ENCODE measurements around the gene SFXN5. TPM values are rescaled to one million over a fixed set of nuclear protein-coding genes. Genes with fewer than 3 reads are reported as not detected.

Gene SFXN5
- total RNA-seq, 1 donor from 2014 or later = 14.9 TPM

DNA sequence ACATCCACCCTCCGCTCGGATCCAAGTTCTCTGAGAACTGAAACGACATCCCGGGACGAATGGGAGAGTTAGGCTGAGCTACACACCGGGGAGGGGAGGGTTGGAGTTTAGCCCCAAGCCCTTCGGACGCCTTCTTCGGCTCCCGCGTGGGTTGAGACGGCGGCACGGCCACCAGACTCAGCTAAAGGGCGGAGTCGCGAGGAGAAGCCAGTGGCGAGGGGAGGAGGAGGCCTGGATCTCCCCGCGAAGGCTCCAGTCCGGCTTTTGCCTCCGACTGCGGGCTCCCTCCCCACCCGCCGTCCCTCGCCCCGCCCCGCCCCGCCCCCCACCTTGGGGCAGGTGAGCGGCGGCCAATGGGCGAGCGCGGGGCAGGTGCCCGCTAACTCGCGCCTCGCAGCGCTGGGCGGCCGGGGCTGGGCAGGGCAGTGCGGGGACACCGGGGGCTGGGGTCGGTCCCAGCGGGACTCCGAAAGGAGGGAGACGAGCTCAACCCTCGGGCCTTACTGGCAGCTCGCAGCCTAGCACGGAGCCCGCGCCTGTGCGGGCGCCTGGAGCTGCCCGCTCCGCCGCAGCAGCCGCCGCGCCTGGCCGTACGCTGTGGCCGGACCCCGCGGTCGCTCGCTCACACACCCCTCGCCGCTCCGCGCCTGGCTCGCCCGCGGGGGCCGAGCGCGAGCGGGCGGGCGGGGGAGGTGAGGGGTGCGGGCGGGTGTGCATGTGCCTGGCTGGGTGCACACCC, 154.2 kb downstream of the SFXN5 start, which contains the start of gene EMX1:
TSS of gene EMX1 (plus strand) at position 382 of the 739 bp plus-strand sequence. CDS start at position 716, 334 bp downstream.
- no peaks in the 10 kb centered on the region for H3K36me3 ChIP-seq (ENCODE audit: insufficient read depth, low read length)
- Mint-ChIP-seq H3K27me3 (ENCODE audit: low read depth, unreplicated experiment) (peaks cover 72% of the 10 kb centered on the region), H3K27ac (ENCODE audit: unreplicated experiment) (no peak within 1 kb of the TSS), H3K9me3 (ENCODE audit: unreplicated experiment) (peaks cover 9% of the 10 kb centered on the region), H3K36me3 (ENCODE audit: low read depth, unreplicated experiment) (no peaks in the 10 kb centered on the region), H3K4me3 (ENCODE audit: unreplicated experiment) (peak within 1 kb of the TSS; percentile 34), H3K4me1 (ENCODE audit: low read depth, unreplicated experiment) (no peaks in the 10 kb centered on the region)
- no peak within 1 kb of the TSS for H3K9ac ChIP-seq (ENCODE audit: low read length)
- peak within 1 kb of the TSS; percentile 30 for H2AFZ ChIP-seq (ENCODE audit: low read depth, low read length)
- FAIRE-seq (no peak), DNase-seq (ENCODE audit: low read depth) (no peak)
- H3K9me3 ChIP-seq (ENCODE audit: insufficient read depth, low read depth, low read length) = no peaks in the 10 kb centered on the region
- no peaks in the 10 kb centered on the region for H3K79me2 ChIP-seq (ENCODE audit: insufficient read depth, low read length)
- H4K20me1 ChIP-seq (ENCODE audit: insufficient read depth, low read length) = peaks cover 38% of the 10 kb centered on the region
- peaks cover 9% of the 10 kb centered on the region for H3K4me1 ChIP-seq (ENCODE audit: insufficient read depth, low read length)
- peaks cover 94% of the 10 kb centered on the region for H3K27me3 ChIP-seq (ENCODE audit: insufficient read depth, low read length)
- H3K4me2 ChIP-seq (ENCODE audit: low read length) = peak within 1 kb of the TSS; percentile 70
- TF ChIP-seq, protein P1, sequence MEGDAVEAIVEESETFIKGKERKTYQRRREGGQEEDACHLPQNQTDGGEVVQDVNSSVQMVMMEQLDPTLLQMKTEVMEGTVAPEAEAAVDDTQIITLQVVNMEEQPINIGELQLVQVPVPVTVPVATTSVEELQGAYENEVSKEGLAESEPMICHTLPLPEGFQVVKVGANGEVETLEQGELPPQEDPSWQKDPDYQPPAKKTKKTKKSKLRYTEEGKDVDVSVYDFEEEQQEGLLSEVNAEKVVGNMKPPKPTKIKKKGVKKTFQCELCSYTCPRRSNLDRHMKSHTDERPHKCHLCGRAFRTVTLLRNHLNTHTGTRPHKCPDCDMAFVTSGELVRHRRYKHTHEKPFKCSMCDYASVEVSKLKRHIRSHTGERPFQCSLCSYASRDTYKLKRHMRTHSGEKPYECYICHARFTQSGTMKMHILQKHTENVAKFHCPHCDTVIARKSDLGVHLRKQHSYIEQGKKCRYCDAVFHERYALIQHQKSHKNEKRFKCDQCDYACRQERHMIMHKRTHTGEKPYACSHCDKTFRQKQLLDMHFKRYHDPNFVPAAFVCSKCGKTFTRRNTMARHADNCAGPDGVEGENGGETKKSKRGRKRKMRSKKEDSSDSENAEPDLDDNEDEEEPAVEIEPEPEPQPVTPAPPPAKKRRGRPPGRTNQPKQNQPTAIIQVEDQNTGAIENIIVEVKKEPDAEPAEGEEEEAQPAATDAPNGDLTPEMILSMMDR (IDR thresholded peaks at IDR 0.05; ENCODE audit: insufficient read depth, low read depth, low read length) = no peak
- TF ChIP-seq EZH2 (IDR thresholded peaks at IDR 0.05; ENCODE audit: insufficient read depth, low read length) = no peak
- H3K27ac ChIP-seq (ENCODE audit: low read depth, low read length) = no peak within 1 kb of the TSS
- no peak within 1 kb of the TSS for H3K4me3 ChIP-seq (ENCODE audit: insufficient read depth, low read depth, low read length)

GRCh38 chr2:72916743-72917137, 154.8 kb downstream of the SFXN5 start:
- H3K4me1 Mint-ChIP-seq (ENCODE audit: low read depth, unreplicated experiment) = no peaks in the 10 kb centered on the region
- H3K27ac Mint-ChIP-seq (ENCODE audit: unreplicated experiment) = no peak overlapping the region
- Histone ChIP-seq H3K4me2 (ENCODE audit: low read length) (peak overlapping the region; percentile 70), H3K4me1 (ENCODE audit: insufficient read depth, low read length) (peaks cover 9% of the 10 kb centered on the region), H3K36me3 (ENCODE audit: insufficient read depth, low read length) (no peaks in the 10 kb centered on the region), H2AFZ (ENCODE audit: low read depth, low read length) (peak overlapping the region; percentile 30), H3K9me3 (ENCODE audit: insufficient read depth, low read depth, low read length) (no peaks in the 10 kb centered on the region), H3K27me3 (ENCODE audit: insufficient read depth, low read length) (peaks cover 94% of the 10 kb centered on the region), H3K9ac (ENCODE audit: low read length) (no peak overlapping the region), H3K4me3 (ENCODE audit: insufficient read depth, low read depth, low read length) (no peak overlapping the region), H4K20me1 (ENCODE audit: insufficient read depth, low read length) (peaks cover 38% of the 10 kb centered on the region), H3K27ac (ENCODE audit: low read depth, low read length) (no peak overlapping the region), H3K79me2 (ENCODE audit: insufficient read depth, low read length) (no peaks in the 10 kb centered on the region)
- peaks cover 9% of the 10 kb centered on the region for H3K9me3 Mint-ChIP-seq (ENCODE audit: unreplicated experiment)
- no peak for FAIRE-seq
- TF ChIP-seq, protein P1 (IDR thresholded peaks at IDR 0.05; ENCODE audit: insufficient read depth, low read depth, low read length) = no peak
- TF ChIP-seq EZH2 (IDR thresholded peaks at IDR 0.05; ENCODE audit: insufficient read depth, low read length) = peak; percentile 86
- H3K27me3 Mint-ChIP-seq (ENCODE audit: low read depth, unreplicated experiment) = peaks cover 72% of the 10 kb centered on the region
- H3K36me3 Mint-ChIP-seq (ENCODE audit: low read depth, unreplicated experiment) = no peaks in the 10 kb centered on the region
- H3K4me3 Mint-ChIP-seq (ENCODE audit: unreplicated experiment) = peak overlapping the region; percentile 34
- DNase-seq (ENCODE audit: low read depth) = no peak
